GM12878 (cell line): Measurements from ENCODE around the gene TBC1D1.

Experiments
- EZH2 ChIP-seq: IDR thresholded peaks from 2 replicates; pipeline ENCODE4 v1.6.1; 2012; ENCODE audit warnings: low read depth, mild to moderate bottlenecking, control low read depth, inconsistent platforms, low read length, borderline replicate concordance; ENCODE audit not compliant: control insufficient read depth
- LARP7 ChIP-seq: fragments of 450-650 bp; IDR thresholded peaks from 2 replicates; pipeline ENCODE4 v1.6.1; 2017; ENCODE audit warnings: mild to moderate bottlenecking
- MYC ChIP-seq: IDR thresholded peaks from 2 replicates; pipeline ENCODE4 v1.6.1; 2011; ENCODE audit warnings: mild to moderate bottlenecking, low read length, moderate library complexity, inconsistent platforms; ENCODE audit not compliant: insufficient read depth, insufficient replicate concordance, insufficient read length, severe bottlenecking
- PKNOX1 ChIP-seq: fragments of 450-650 bp; IDR thresholded peaks from 2 replicates; pipeline ENCODE4 v1.6.1; 2016; ENCODE audit warnings: mild to moderate bottlenecking
- YY1 ChIP-seq: IDR thresholded peaks from 2 replicates; pipeline ENCODE4 v1.6.1; 2011; ENCODE audit warnings: low read depth, mild to moderate bottlenecking, low read length

- no peak for TF ChIP-seq LARP7
- TF ChIP-seq MYC = no peak
- no peak for TF ChIP-seq EZH2
- TF ChIP-seq PKNOX1 = no peak
- TF ChIP-seq YY1 = no peak
These were observed 259.2 kb downstream of the TBC1D1 start for GRCh38 chr4:38149997-38150671.
